Testis (tissue), 2 donors: Measurements from ENCODE around the gene GFRA1.

Source experiments
- CTCF ChIP-seq, 3 experiments: fragments of 450-650 bp in 2 of 3; fragments of 200-600 bp in 1 of 3; sonication (generic) in 1 of 3; IDR thresholded peaks; one replicate each; pipeline ENCODE4 v1.5.1; 2016 to 2019; ENCODE audit warnings: antibody characterized with exemption in 3 of 3, mild to moderate bottlenecking in 2 of 3, moderate library complexity in 1 of 3
- POLR2A ChIP-seq: fragments of 450-650 bp; IDR thresholded peaks from one replicate; pipeline ENCODE4 v1.6.1; 2017; ENCODE audit warnings: antibody characterized with exemption, mild to moderate bottlenecking, moderate library complexity

- TF ChIP-seq CTCF (IDR thresholded peaks at IDR 0.05) (no peak), POLR2A (no peak)
Measured at GRCh38 chr10:116104210-116104932, 168.6 kb downstream of the GFRA1 start.
